Measurements from ENCODE around the gene CYFIP1. TPM values are rescaled to one million over a fixed set of nuclear protein-coding genes. Genes with fewer than 3 reads are reported as not detected.
"Not testable (repeated sequence)": the region's sequence is repeated elsewhere in the genome, so short reads cannot be mapped to it uniquely, and the experiment has no call there.

Gene CYFIP1
- total RNA-seq, result 89.9 and 108 TPM in 2 replicates

- DNase-seq (ENCODE audit: low read depth), result peak; percentile 83
- no peak for TF ChIP-seq CTCF (IDR thresholded peaks at IDR 0.05; ENCODE audit: insufficient read depth, low read depth, low read length)
- peak within 1 kb of the TSS; percentile 85 for H3K4me3 ChIP-seq (ENCODE audit: low read depth, low read length)
These were observed at the start of gene CYFIP1 for GRCh38 chr15:22980189-22981050. Gene CYFIP1, minus strand, starts transcription at chr15:22980368. Its CDS starts 33,083 bp downstream, at chr15:22947285.

GRCh38 chr15:23026218-23026617 lies 46.0 kb upstream of the CYFIP1 start:
- TF ChIP-seq CTCF (IDR thresholded peaks at IDR 0.05; ENCODE audit: insufficient read depth, low read depth, low read length), result no peak
- DNase-seq (ENCODE audit: low read depth), result no peak
- no peak overlapping the region for H3K4me3 ChIP-seq (ENCODE audit: low read depth, low read length)

- no peak overlapping the region for H3K4me3 ChIP-seq (ENCODE audit: low read depth, low read length)
- TF ChIP-seq CTCF (IDR thresholded peaks at IDR 0.05; ENCODE audit: insufficient read depth, low read depth, low read length), result no peak
- DNase-seq (ENCODE audit: low read depth), result no peak
These were observed 42.0 kb upstream of the CYFIP1 start for GRCh38 chr15:23022156-23022555.

GRCh38 chr15:23014394-23015000 lies 34.3 kb upstream of the CYFIP1 start:
- no peak overlapping the region for H3K4me3 ChIP-seq (ENCODE audit: low read depth, low read length)
- no peak for DNase-seq (ENCODE audit: low read depth)
- no peak for TF ChIP-seq CTCF (IDR thresholded peaks at IDR 0.05; ENCODE audit: insufficient read depth, low read depth, low read length)

- DNase-seq (ENCODE audit: low read depth), result no peak
- no peak overlapping the region for H3K4me3 ChIP-seq (ENCODE audit: low read depth, low read length)
- no peak for TF ChIP-seq CTCF (IDR thresholded peaks at IDR 0.05; ENCODE audit: insufficient read depth, low read depth, low read length)
These were observed 33.5 kb upstream of the CYFIP1 start for GRCh38 chr15:23013681-23014080.

- peak; percentile 67 for DNase-seq (ENCODE audit: low read depth)
- not testable (repeated sequence) for H3K4me3 ChIP-seq (ENCODE audit: low read depth, low read length)
These were observed 32.4 kb upstream of the CYFIP1 start for GRCh38 chr15:23012616-23013015.

GRCh38 chr15:23003736-23004135 lies 23.6 kb upstream of the CYFIP1 start:
- no peak for DNase-seq (ENCODE audit: low read depth)
- H3K4me3 ChIP-seq (ENCODE audit: low read depth, low read length), result no peak overlapping the region
- peak; percentile 3 for TF ChIP-seq CTCF (IDR thresholded peaks at IDR 0.05; ENCODE audit: insufficient read depth, low read depth, low read length)
